HG03039 (cell line): ENCODE measurements around the gene LARP4B.

Experiments used
- ATAC-seq: cut with Tn5 transposase; IDR thresholded peaks from one replicate; pipeline ENCODE4 v1.9.1; 2021; ENCODE audit warnings: mild to moderate bottlenecking, moderate library complexity; ENCODE audit not compliant: unreplicated experiment

LARP4B gene

DNA sequence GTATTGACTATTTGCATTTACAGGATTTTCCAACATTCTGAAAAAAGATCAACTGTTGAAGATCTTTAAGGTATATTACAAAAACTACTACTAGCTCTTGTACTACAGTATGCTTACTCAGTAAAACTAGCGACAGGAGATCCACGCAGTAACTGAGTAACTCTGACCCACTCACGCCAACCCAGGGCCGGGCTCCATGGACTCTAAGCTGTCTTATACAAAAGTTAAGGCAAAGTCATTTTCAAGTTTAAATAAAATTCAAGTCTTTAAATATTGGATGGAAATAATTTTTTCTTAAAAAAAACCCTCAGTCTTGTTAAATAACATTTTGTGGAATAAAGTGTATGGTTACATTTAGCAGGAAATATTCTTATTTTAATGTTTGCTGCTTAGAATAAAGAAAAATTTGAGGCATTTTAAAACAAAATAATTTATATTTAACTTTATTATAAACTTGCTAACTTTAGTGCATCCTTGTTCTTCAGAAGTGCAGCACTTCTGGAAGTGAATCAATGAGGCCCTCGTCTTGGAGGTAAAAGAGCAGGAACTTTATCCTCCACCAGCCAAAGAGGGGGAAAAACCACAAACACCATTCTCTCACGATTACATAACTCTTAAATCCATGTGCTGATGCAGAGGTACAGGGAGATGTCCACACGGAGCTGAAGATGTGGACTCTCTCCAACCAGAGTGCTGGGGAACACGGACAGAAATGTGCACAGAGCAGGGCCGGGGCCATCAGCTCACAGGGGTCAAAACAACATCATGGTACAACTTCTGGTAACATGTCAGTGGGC lies 119.9 kb downstream of the LARP4B start:
- no peak for ATAC-seq

DNA sequence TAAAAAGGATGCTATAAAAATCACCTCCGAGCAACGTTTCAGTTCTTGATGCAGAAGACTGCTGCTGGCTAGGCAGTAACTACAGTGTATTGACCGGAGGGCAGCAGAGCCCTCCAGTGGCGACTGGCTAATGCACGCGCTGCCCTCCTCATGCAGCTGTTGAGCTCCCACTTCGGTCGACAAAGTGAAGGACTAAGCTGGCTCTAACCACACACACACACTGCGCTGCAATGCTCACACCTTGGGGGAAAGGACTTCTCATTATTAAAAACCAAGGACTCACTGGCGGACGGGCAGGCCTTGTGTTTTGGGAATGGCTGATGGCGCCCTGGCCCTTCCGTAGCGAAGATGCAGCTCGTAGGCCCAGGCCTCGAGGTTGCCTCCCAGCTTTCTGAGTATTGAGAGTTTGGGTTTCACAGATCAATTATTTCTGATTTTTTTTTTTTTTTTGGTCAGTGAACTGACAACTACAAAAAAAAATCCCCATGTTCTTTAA lies 121.1 kb downstream of the LARP4B start:
- no peak for ATAC-seq

DNA sequence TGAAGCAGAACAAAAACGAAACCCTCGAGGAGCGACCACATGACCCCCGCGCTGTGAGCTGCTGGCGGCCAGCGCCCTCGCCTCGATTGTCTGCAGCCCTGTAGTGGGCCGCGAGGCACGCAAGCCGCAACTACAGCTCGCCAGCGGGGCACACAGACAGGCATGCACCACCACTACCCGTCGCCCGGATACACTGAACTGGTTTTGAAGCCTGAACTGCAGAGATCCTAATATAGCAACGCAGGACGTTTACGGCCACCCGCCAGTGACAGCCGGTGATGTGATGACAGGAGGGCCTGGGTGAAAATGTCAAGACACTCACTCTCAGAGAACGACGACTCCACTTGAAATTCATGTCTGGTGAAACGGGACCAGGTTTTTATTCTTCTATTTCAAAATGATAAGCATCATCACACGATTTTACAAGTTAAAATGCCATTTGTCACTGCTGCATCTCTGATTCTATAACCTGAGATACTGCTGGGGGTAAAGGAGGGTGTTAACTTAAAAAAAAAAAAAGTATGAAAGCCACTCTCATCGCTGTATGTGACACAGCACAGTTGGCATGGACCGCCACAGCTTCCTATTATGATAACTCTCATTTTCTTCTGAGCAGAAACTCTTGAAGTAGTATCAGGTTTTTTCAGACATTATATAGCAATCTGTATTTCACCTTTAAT lies 121.7 kb downstream of the LARP4B start:
- ATAC-seq, result no peak

DNA sequence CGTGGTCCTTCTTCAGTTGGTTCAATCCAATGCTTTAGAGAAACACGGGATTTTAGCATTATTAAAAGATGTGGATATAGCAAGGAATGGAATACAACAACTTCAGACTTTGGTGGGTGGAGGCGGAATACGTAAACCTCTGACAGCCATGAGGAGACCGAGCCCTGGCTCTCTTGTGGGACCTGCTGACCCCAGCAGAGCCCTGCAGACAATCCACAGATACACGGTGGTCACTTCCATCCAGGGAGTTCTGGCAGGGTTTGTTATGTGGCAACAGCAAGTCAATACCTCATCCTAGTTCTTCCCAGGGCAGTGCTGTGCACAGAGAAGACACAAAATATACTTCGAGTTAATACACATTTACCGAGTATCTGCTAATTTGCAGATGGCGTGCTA lies 123.5 kb downstream of the LARP4B start:
- no peak for ATAC-seq

DNA sequence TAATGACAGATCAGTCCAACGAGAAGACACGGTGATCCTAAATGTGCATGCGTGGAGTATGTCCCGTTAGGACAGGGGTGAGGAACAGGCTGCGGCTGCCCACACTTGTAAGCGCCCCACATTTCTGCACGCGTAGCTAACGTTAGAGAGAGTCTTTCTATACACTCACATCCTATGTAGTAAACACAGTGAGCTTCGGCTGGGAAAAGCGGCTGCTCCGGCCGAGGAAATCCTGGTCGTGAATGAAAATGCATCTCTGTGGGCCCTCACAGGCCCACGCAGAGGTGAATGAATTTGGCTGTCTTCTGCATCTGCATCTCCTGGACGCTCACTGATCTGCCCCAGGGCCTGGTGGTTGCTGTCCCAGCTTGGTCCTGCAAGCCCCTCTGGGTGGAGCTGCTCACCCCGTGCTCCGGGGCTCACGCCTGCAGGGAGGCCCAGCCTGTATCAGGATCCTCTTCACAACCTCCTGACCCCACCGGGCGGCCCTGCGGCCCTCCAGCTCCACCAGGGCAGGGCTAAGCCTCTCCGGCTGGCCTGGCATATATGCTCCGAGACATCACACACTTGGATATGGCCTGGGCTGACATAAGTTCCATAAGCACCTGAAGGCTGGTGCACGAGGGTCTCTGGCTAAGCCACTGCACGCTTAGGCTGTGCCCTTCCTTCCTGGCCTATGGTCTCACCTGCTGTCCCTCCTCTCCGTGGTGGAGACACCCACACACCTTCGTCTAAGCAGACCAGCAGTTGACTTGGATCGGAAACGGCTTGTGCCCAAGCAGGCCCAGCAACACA lies 124.1 kb downstream of the LARP4B start:
- ATAC-seq, result no peak

DNA sequence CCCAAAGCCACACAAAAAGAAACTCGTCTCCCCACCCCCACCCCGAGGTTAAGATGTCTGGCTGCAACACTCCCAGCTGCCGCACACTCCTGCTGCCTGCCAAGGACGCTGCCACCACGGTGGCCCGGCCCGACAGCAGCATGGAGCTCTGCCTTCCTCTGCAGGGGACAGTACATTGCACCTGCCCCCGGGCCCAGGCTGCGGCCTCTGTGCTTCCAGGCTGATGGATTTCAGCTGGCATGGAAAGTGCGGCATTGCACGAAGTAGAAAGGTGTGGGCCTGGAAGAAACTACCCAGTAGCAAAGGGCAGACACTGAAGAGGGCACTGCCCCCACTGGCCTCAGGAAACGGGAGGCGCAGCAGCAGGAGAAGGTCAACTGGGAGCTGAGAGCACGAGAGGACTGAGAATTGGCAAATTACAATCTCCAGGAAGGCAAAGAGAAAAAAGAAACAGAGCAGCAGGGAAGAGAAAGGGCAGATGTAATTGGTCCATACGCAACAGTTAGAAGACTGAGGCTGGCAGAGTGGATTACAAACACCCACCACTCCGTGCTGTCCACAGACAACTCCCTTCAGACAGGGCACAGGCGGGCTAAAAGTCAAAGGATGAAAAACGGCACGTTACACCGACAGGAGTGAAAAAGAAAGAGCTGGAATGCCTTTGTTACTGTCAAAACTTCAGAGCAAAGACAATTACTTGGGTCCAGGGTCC lies 124.9 kb downstream of the LARP4B start:
- ATAC-seq, result no peak

DNA sequence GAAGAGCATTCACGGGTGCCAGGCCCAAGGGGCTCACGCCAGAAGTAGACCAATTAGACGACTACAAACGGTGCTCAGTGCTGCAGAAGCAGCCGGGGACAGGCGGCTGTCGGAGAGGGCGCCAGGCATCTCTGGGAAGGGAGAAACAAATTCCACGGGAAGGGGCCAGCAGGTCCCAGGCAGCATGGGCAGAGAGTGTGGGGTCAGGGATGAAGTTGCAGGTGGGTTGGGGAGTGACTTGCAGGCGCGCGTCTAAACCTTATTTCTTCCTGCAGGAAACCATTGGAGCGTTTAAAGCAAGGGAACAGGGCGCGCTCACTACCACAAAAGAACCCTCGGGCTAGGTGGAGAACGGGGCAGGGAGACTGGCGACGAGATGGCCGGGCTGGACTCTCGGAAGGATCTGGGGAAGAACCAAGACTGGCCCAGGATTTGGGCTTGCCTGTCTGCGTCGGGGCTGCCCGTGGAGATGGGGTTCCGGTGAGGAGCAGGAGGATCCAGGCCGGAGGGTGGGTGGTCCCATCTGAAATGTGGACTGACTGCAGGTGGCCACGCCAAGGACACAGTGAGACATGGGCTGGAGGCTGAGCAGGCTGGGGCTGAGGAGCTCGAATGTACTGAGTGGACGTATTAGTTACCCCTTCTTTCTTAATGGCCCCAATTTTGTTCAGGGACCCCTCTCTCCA lies 125.7 kb downstream of the LARP4B start:
- no peak for ATAC-seq

DNA sequence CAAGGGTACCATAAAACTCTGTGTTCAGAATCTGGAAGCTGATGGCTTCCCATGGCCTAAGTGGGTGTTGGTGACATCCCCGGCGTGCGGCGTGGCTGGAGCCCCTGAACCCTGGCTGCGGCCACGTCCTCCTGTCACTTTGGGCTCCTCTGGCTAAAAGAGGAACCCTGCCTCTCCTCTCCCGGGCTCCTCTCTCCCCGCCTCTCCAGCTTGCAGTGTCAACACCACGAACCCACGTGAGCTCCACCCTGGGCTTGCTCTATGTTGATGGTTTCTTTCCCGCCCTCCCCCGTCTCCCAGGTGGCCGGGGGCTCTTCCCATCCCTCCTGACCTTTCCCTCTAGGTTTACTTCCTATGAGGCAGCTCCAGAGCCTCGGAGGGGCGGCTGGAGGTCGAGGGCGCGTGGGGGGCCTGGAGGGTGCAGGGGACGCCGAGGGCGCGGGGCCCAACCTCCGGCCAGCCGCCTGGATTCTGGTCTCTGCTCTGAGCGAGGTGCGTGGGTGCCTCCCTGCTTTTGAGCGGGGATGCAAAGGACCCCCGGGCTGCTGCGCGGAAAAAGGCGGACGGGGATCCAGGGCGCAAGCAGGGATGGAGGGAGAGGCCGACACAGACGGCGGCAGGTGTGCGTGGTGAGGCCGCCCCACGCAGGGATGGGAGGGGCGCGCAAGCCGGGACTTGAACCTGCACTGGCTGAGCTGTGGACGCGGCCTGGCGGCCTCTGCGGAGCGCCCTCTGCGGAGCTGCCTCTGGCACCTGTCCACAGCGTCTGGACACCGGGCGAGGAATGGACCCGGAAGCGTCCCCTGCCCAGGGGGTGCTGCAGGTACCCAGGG lies 126.5 kb downstream of the LARP4B start:
- no peak for ATAC-seq

DNA sequence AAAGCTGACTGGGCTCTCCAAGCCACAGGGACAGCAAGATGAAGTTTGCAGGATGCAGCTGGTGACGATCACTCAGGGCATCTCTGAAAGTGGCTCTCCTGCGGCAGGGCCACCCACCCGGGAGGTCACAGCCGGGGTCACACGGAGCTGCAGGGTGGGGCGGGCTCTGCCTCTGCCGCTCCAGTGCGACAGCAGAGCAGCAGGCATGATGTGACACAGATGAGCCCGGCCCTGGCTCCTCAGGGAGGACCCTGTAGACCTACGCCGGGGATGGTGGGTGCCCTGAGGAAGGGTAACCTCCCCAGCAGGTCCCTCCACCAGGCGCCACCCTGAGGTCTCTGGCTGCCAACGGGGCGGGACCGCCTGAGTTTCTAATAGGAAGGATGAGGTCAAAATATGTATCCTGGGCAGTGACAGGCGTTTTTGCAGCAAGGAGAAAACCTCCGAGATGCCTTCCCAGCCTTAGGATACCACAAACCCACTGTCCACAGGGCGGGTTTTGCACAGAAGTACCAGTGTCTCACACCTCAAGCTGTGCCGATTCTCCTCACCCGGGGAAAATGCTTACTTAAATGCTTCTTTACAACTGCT lies 127.2 kb downstream of the LARP4B start:
- ATAC-seq, result no peak

DNA sequence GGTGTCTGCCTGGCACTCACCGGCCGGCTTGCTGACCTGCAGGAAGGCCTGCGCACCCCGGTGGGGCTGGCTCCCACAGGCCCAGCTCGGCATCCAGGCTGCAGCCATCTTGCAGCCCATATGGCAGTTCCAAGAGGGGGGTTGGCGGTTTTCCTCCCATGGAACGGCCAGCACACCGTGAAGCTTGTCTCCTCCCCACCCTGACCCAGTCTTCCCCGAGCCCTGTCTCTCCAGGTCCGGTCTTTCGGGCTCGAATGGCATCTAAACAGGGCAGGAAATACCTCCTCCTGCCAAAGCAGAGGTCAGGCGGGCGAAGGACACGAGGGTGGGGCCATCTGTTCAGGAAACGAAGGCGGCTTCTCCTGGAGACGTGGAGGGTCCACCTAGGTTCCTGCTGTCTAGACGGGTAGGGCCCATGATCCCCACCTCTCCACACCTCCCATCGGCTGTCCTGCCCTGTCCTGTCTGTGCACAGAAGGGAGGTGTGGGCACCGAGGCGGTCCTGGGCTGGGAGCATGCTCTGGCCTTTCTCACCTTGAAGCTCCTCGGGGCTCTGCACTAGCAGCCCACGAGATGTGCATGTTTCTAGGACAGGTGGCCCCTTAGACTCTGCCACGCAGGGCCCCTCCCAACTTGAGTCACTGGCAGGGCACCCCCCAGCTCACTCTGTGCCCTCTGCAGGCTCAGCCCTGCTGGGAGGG lies 128.3 kb downstream of the LARP4B start:
- no peak for ATAC-seq

DNA sequence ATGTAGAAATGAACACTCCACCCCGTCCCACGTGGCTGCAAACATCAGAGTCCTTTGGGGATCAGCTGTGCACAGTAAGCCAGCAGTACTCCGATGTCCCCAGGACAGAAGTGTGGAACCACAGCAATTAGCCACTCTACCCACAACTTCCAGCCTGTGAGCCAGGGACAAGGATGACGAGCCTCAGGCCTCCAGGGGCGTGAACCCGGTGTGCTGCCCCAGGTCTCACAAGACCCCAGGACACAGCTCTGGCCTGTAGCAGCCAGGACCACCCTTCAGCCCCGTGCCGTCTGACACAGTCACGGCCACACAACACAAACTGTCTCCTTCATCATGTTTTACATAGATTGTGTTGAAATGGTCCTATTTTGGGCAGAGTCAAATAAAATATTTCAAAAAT lies 129.0 kb downstream of the LARP4B start:
- no peak for ATAC-seq

DNA sequence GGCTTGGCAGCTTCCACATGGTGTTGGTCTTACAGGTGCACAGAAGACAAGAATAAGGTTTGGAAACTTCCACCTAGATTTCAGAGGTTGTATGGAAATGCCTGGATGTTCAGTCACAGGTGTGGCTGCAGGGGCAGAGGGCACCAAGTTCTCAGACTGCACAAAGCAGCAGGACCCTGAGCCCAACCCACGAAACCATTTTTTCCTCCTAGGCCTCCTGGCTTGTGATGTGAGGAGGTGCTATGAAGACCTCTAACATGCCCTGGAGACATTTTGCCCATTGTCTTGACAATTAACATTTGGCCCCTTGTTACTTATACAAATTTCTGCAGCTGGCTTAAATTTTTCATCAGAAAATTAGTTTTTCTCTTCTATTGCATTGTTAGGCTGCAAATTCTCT lies 134.3 kb downstream of the LARP4B start:
- ATAC-seq, result no peak

DNA sequence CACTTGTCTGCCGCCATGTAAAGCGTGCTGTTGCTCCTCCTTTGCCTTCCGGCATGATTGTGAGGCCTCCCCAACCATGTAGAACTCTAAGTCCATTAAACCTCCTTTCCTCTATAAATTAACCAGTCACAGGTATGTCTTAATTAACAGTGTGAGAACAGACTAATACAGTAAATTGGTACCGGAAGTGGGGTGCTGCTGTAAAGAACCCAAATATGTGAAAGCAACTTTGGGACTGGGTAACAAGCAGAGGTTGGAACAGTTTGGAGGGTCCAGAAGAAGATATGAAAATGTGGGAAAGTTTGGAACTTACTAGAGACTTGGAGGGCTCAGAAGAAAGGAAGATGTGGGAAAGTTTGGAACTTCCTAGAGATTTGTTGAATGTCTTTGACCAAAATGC lies 135.3 kb downstream of the LARP4B start:
- ATAC-seq, result no peak

DNA sequence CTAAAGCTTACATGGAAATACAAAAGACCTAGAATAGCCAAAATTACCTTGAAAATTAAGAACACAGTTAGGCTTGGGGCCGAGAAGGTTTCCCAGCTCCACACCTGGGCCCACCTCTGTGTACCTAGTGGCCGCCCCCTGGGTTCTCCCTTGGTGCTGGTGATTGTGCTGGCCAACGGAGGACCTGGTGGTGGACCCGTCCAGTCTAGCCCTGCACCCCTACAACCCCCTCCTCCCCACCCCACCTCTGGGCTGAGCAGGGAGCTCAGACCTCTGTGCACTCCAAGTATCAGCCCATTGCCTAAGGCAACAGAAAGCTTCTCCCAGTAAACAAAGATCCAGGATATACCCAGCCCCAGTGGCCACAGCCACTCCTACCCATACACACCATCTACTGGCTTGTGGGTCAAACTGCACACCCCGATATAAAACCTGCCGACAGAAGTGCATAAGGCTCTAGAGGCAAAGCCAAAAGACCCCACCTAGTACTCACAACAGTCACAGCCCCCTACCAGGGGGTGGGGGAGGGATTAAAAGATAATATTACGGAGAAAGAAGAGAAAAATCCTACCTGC lies 137.0 kb downstream of the LARP4B start:
- ATAC-seq, result no peak

DNA sequence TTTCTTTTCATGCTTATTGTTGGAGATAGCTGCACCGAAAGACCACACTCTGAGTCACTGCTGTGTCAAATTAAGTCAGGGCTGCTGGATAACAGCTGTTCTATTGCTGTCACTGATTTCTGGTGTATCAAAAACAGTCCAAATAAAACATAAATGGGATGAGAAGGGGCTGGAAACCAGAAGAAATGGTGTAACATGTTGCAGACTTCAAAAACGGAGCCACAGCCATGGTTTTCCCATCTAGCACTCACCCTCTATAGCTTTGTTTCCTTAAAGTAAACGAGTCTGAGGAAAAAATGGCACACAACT lies 138.8 kb downstream of the LARP4B start:
- no peak for ATAC-seq

DNA sequence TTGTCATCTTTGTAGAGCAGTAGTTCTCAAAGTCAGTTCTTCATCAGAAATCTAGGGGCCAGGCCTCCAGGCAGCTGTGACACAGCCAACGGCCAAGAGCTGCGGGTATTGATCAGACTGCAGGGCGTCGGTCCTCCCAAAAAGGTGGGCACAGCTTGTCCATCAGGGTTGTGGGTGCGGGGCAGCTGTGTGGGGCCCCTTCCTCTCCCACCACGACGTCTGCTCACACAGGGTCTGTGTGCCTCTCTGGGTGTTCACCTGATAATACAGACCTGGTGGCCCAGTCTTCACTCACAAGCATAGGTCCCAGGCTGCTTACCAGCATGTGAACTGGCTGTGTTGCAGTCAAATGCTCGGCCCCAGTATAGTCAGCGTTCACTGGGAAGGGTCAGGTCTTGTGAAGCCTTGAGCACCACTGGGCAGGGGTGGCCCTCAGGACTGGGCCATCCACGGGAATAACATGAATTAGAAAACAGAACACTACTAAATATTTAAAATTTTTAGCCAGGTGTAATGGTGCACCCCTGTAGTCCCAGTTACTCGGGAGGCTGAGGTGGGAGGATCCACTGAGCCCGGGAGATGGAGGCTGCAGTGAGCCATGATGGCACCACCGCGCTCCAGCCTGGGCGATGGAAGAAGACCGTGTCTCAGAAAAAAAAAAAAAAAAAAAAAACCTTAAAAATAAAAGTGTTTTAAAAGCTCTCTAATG lies 139.3 kb downstream of the LARP4B start:
- no peak for ATAC-seq

DNA sequence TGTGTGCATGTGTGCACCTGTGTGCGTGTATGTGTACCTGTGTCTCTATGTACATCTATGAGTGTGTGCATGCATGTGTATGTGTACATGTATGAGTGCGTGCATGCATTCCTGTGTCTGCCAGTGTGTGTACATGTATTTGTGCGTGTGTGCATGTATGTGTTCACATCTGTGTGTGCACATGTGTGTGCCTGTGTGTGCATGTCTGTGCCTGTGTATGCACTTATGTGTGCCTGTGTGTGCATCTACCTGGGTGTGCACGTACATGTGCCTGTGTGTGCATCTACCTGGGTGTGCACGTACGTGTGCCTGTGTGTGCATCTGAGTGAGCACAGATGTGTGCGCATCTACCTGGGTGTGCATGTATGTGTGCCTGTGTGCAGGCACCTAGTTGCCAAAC lies 139.9 kb downstream of the LARP4B start:
- ATAC-seq, result no peak
